Hepatic stellate cell (primary cell): ENCODE results near the gene HLA-G.

ENCODE experiments used
- DNase-seq: peaks from one replicate; pipeline ENCODE4 v3.0.0; 2011; ENCODE audit warnings: low spot score

HLA-G gene

DNA sequence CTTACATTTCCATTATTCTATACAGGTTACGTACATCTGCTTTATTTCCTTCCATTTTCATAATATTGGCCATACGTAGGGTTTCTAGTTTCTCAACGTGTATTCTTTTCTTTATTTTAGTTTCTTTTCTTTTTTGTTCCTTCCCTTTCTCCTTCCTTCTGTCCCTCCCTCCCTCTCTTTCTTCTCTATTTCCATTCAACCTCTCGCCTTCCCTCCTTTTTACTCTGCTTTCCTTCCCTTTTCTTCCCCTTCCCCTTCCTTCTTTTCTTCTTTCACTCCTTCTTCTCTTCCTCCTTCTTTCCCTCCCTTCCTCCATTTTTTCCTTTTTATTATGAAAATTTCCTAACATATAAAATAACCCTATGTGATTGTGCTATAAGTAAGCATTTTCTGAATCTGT is 8.7 kb upstream of the HLA-G start:
- no peak for DNase-seq

DNA sequence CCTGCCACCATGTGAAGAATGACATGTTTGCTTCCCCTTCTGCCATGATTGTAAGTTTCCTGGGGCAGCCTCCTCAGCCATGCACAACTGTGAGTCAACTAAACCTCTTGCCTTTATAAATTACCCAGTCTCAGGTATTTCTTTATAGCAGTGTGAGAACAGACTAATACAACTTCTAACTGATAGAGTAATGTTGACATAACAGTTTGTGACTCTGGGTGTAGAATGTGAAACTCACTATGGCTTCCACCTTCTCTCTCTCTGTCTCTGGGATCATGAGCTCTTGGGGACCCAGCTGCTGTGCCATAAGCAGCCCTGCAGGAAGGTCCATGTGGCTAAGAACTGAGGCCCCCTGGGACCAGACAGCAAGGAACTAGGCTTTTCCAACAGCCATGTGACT is 3.5 kb upstream of the HLA-G start:
- no peak for DNase-seq

DNA sequence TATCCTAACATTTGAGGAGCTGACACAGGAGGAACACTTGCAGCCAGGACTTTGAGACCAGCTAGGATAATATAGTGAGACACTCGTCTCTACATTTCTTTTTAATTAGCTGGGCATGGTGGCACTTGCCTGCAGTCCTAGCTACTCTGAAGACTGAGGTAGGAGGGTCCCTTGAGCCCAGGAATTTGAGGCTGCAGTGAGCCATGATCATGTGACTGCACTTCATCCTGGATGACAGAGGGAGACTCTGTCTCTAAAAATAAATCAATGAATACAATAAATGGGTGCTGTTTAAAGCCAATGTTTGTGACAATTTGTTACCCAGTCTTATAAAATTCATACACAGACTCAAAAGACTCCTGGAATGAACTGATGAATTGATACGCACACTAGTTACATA is 1.8 kb upstream of the HLA-G start:
- no peak for DNase-seq

DNA sequence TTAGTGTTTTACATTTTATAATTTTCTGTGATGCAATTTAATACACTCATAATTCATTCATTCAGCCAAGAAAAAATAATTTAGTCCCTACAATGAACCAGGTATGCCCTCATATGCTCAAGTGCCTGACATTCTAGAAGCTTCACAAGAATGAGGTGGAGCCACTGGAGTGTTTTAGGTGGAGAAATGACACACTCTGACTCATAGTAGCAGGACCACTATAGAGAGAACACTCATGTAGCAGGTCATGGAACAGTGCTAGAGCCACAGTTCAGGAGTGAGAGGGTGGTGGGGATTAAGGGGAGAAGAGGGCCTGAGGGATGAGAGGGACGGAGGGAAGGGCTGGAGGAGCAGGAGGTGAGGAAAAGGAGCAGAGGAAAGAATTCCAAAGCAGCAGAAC is 1.4 kb upstream of the HLA-G start:
- no peak for DNase-seq

DNA sequence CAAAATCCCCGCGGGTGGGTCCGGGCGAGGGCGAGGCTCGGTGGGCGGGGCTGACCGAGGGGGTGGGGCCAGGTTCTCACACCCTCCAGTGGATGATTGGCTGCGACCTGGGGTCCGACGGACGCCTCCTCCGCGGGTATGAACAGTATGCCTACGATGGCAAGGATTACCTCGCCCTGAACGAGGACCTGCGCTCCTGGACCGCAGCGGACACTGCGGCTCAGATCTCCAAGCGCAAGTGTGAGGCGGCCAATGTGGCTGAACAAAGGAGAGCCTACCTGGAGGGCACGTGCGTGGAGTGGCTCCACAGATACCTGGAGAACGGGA is 809 bp downstream of the HLA-G start:
- DNase-seq = no peak

DNA sequence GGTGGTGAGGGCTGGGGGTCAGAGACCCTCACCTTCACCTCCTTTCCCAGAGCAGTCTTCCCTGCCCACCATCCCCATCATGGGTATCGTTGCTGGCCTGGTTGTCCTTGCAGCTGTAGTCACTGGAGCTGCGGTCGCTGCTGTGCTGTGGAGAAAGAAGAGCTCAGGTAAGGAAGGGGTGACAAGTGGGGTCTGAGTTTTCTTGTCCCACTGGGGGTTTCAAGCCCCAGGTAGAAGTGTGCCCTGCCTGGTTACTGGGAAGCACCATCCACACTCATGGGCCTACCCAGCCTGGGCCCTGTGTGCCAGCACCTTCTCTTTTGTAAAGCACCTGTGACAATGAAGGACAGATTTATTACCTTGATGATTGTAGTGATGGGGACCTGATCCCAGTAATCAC is 2.1 kb downstream of the HLA-G start:
- no peak for DNase-seq

DNA sequence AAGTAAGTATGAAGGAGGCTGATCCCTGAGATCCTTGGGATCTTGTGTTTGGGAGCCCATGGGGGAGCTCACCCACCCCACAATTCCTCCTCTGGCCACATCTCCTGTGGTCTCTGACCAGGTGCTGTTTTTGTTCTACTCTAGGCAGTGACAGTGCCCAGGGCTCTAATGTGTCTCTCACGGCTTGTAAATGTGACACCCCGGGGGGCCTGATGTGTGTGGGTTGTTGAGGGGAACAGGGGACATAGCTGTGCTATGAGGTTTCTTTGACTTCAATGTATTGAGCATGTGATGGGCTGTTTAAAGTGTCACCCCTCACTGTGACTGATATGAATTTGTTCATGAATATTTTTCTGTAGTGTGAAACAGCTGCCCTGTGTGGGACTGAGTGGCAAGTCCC is 2.8 kb downstream of the HLA-G start:
- no peak for DNase-seq

DNA sequence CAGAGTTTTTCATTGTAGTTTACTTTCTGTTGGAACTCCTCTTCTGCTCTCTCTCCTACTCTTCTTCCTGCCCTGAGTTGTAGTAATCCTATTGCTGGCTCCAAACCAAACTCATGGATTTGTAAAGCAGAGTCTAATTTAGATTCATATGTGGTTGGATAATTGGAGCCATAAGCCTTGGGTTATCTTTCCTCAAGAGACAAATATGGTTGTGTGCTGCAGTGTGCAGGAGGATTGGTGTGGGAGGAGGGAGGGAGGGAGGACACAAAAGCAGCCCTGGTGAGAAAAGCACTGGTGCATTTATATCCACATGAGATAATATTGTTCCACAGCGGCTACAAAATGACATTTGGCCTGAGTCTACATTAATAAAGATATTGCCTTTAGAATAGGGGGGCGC is 4.2 kb downstream of the HLA-G start:
- no peak for DNase-seq

DNA sequence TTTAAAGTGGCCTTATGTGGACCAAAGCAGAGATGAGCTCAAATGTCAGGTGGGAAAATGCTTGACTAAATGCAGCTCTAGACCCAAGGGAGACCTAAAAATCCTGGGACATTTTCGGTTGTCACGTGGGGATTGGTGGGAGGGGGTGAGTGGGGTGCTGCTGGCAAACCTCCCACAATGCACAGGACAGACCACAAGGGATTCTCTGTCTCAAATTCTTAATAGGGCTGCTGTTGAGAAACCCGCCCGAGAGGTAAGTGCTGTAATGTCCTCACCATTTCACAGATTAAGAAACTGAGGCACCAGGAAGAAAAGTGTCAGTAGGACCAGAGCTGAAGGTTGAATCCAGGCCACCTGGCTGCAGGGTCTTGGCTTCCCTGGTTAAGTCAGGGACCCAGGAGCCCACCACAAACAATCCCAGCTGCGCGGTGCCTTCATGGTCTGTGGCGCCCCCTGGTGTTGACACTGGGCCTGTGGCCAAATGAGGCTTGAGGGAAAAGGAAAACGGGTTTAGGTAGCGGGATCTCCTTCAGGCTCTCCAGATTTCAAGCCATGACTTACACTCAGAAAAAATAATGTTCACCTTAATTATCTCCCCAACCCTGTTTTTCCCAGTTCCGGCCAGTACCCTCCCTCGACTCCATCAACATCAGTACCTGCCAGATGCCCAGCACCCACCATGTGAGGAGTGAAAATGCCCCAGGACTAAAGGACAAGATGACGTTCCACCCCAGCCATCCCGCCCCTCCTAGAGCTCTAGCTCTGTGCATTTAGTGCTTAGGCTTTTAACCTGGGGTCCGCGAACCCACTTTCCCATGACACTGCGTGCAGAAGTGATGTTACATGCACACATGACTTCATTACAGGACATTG is 7.2 kb downstream of the HLA-G start:
- no peak for DNase-seq

DNA sequence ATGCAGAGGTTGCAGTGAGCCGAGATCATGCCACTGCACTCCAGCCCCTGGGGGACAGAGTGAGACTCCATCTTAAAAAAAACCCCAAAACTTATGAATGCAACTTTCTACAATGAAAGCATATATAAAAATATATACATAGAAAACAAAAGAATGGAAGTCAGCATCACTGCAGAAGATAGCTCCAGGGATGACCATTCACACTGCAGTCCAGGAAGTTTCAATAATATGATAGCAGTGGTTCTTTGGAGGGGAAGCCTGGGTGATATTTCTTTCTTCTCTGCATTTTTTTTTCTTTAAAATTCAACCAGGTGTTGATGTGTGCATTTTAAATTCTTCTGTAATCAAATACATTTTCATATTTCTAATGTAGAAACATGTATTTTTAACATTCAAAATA is 12.3 kb downstream of the HLA-G start:
- DNase-seq = no peak

DNA sequence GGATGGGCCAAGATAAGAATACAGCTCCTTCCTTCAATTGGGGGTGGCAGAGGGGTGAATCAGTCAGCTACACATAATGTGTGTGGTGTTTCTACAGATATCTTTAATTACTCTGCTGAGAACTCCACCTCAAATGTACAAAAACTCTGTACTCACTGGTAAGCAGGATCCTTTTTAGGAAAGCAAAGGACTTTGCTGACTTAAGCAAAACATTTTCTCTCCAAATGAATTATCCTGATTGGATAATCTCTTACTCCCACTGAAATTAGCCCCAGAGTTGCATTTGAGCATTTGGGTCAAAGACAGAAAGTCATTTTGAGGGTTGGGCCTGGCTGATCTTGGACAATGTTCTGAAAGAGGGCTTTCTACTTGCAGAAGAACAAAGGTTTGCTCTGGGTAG is 13.4 kb downstream of the HLA-G start:
- DNase-seq = no peak

DNA sequence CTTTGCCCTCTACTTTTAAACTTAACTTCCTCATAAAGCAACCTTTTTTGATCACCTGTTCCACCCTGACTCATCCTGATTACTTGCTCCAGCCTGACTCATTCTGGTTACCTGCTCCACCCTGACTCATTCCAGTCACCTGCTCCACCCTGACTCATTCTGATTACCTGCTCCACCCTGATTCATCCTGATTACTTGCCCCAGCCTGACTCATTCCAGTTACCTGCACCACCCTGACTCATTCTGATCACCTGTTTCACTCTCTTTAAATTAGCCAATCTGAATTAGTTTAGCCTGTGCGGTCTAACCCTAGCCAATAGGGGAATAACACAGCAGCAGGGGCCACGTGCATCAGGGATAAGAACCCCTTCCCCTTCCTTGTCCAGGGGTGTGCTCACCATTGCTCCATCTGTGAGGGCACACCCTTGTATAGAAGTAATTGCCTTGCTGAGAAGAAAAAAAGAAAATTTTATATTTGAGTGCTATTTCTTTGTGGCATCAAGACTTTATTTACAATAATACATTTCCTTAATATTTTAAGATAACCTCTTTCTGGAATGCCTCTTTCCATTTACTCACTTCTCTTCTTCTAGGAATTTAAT is 17.9 kb downstream of the HLA-G start:
- no peak for DNase-seq

DNA sequence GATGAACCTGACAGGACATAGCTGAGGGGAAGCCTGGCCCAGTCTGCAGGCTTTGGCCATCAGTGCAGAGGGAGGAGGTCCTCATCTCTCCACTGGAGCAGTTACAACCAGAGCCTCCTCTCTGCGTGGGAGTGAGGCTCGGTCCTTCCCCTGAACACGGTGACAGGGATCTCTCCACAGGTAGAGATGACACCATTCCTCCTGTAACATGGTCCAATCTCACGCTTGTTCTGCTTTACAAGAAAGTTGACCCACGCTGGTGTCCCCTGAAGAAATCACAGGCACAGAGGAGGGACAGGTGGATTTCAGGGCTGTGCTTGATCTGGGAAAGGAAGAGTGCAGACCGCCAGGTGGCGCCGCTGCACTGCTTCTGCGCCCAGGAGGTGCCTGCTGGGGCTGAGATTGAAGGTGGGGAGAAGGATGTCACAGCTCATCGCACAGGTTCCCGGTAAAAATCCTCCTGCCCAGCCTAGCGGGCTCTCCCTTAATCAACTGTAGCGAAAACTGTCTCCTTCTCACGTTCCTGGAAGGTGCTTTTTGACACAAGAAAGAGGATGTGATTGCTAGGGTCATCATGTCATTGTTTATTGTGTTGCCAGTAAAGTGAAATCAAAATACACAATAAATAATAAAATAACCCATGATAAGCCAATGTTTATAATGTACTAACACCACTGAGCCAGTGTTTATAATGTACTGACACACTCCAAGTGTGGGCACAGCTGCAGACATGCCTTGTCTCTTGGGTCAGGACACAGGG is 20.4 kb downstream of the HLA-G start:
- peak; percentile 63 for DNase-seq

DNA sequence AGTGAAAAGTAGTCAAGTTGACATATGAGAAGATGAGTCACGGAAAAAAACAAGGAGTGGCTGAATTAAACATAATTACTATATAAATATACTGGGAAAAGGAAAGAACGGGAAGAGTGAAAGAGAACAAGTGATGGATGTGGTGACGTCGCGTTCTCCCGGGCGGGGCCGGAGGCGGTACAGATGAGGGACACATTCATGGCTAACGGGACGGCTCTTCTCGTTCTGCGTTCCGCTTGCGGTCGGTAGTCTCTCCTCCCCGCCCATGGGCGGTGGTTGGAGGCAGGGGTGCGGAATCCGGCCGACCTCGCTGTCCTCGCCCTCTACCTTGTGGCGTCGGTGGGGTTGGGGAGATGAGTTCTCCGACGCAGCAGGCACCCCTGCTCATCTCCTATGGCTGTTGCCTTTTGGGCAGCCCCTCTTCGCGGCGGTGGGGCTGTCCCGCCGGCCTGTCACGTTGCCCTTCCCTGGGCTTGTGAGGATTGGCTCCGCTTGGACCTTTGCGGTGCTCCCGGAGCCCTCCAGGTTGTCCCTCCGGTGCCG is 22.5 kb downstream of the HLA-G start:
- peak; percentile 22 for DNase-seq

DNA sequence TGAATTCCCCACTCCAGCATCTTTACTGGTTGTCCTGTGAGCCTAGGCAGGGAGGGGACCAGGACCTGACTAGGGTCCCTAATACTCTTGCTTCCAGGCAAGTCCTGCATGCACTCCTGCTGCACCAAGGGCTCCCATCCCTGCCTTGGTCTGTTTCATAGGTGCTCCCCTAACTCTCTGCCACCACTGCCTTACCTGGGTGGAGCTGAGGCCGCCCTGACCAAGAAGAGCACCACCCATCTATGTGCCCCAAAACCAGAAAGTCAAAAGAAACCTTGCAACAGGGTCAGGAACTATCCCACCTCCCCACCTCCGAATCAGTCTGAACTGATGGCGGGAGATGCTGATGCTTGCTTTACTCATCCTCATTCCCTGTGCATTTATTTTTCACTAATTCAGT is 23.6 kb downstream of the HLA-G start:
- no peak for DNase-seq

DNA sequence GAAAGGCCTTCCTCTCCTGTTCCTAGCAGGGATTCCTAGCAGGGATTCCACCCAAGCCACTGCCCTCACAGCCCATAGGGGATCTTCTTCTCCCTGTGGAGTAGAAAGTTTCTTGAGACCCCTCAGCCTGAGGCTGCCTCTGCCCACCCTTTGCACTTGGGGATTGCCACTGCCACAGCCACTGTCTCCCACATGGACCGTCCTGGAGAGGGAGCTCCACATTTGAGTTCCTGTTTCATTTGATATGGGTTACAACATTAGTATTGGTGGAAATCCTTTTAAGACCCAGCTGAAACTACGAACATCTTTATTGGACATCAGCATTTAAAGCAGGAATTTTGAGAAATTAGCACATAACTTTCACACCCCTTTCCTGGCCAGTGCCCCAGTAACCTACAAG is 25.6 kb downstream of the HLA-G start:
- no peak for DNase-seq

DNA sequence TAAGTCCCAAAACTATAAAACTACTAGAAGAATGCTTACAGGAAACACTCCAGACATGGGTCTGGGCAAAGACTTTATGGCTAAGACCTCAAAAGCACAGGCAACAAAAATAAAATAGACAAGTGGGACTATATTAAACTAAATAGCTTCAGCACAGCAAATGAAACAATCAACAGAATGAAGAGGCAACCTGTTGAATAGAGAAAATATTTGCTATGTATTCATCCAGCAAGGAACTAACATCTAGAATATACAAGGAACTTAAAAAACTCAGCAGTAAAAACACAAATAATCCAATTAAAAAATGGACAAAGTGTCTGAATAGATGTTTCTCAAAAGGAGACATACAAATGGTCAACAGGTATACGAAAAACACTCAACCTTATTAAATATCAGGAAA is 30.4 kb downstream of the HLA-G start:
- DNase-seq = no peak

DNA sequence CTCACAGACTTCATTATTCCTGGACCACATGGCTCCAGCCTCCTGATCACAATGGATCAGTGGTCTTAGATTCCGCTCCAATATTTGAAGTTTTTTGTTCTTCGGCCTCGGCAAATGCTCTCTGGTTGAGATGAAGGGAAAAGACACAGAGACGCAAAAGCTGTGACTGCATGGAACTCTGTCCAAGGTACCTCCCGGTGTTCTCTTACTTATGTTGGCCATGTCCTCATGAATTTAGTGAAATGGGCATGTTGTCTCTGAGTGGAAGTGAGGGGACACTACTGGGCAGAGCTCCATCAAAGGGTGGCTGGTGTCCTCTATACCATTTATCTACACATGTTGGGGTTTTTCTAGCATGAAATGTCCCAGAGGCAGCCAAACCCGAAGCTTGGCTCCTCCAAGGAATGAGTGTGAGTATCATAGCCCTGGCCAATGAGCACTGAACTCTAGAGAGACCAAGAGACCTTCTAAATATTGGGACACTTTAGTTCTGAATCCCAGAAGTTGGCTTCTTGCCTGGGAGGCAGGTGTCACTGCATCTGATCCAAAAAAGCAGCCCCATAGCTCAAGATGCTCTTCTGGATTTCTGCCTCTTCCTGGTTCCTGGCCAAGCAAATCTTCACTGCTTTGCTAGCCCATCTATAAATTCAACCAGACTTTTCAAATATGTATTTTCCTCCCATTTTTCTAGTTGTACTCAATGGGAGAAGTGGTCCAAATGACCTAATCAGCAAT is 34.1 kb downstream of the HLA-G start:
- no peak for DNase-seq

DNA sequence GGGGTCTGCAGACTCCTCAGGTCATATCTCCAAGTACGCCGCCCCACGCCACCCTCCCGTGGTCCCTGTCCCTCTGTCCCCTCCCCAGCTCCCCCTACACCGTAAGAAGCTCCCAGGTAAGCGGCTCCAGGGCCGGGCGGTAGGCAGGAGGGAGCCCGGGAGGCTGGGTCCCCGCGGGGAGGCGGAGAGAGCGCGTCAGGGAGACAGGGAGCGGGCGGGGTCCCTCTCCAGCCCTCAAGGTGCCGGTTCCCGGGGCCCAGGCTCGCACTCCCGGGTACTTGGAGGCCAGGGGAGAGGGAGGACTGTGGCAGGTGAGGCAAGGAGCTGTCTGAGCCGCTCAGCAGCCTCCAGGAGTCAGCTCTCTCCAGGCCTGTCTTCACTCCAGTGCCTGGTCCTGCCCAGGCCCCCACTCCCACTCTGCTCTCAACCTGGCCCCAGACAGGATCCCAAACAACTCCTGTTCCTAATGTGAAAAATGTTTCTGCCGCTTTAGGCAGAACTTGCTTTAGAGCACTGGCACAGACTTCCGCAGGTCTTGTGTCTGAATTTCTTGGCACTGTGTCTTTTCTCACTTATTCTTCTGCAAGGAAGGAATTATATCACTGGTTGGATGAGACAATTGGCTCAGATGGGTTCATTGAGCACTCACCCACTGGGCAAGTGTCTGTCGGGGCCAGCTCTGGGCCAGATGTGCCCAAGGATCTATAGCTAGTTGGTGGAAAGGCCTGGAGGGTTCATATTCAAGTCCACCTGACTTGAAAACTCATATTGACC is 36.6 kb downstream of the HLA-G start:
- no peak for DNase-seq

DNA sequence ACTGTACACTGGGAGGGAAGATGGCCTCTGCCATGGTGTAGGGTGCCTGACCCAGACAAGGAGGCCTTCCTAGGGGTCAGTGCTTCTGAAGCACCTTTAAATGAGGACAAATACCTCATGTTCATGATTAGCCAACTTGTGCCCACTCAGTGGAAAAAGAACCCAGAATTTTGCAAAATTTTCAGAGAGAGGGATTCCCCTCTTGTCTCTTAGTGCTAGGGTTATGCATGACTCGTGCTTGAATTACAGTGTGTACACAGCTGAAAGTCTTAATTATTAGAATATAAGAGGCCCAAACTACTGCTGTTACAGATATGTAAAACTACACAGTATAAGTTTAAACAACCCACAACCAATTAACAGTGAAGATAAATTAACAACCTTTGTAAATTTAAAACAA is 38.0 kb downstream of the HLA-G start:
- DNase-seq = no peak

DNA sequence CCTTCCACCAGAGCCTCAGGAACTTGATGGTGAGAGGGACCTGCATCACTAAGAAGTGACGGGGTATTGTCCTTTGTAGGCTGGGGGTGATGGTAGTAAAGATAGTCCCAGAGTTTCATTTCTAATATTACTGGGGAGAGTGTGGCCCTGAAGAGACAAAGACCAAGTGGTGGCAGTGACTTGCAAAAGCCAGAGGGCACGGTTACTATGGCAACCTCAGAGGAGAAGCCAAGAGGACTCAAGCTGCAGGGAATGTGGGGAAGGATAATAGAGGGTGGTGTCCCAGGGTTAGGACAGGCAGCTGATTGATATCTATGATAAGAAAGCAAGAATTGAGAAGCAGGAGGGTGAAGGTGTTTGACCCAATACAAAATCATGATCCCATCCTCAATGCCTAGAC is 42.5 kb downstream of the HLA-G start:
- no peak for DNase-seq

DNA sequence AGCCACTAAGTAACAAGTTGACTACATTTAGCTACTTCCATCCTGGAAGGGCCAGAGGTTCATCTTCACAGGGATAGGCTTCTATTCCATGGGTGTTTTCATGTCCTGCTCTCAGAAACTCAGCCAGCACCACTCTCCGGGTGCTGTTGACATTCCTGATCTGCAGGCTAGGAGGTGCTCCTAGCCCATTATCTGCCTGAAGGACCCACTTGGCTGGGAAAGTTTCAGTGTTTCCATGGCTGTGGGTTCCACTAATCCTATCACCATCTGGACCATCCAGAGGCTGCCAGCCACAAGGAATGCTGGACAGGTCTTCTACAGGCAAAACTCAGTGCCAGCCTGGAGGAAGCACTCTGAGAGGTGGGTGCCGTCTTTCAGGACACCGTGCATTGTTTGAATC is 45.2 kb downstream of the HLA-G start:
- DNase-seq = no peak
